GM10266 (cell line): ENCODE measurements around the gene ERC1.
"Not testable (repeated sequence)": the region's sequence is repeated elsewhere in the genome, so short reads cannot be mapped to it uniquely, and the experiment has no call there.

Experiments used
- DNase-seq: peaks from one replicate; pipeline ENCODE4 v3.0.0; 2012; ENCODE audit errors: extremely low spot score
- CTCF ChIP-seq: IDR thresholded peaks from 2 replicates; pipeline ENCODE4 v1.5.1; 2012; ENCODE audit warnings: mild to moderate bottlenecking, low read depth; ENCODE audit not compliant: control insufficient read depth, insufficient read depth; ENCODE audit errors: missing control alignments

Gene ERC1

GRCh38 chr12:1201886-1202285 is 210.9 kb downstream of the ERC1 start:
- no peak for DNase-seq
- TF ChIP-seq CTCF = no peak

GRCh38 chr12:1203735-1204019 is 212.7 kb downstream of the ERC1 start:
- no peak for TF ChIP-seq CTCF
- DNase-seq = no peak

- DNase-seq = peak; percentile 38
- no peak for TF ChIP-seq CTCF
Observed at GRCh38 chr12:1204581-1205121, 213.6 kb downstream of the ERC1 start.

GRCh38 chr12:1205512-1206060 is 214.6 kb downstream of the ERC1 start:
- no peak for TF ChIP-seq CTCF
- DNase-seq = no peak

GRCh38 chr12:1206118-1206734 is 215.2 kb downstream of the ERC1 start:
- no peak for DNase-seq
- TF ChIP-seq CTCF = no peak

GRCh38 chr12:1207276-1207675 is 216.3 kb downstream of the ERC1 start:
- TF ChIP-seq CTCF = no peak
- DNase-seq = no peak

- not testable (repeated sequence) for DNase-seq
Observed at GRCh38 chr12:1208719-1209118, 217.7 kb downstream of the ERC1 start.

GRCh38 chr12:1212526-1212925 is 221.5 kb downstream of the ERC1 start:
- TF ChIP-seq CTCF = no peak
- DNase-seq = no peak
